Measurements from ENCODE around the gene MIS18BP1.
"Not testable (repeated sequence)": the region's sequence is repeated elsewhere in the genome, so short reads cannot be mapped to it uniquely, and the experiment has no call there.

Gene MIS18BP1

GRCh38 chr14:45253070-45253753 is at the start of gene MIS18BP1:
Gene MIS18BP1, minus strand, starts transcription at chr14:45253202. Its CDS starts 5,916 bp downstream, at chr14:45247286.
- peak; percentile 82 for DNase-seq (ENCODE audit: low read depth)

DNA sequence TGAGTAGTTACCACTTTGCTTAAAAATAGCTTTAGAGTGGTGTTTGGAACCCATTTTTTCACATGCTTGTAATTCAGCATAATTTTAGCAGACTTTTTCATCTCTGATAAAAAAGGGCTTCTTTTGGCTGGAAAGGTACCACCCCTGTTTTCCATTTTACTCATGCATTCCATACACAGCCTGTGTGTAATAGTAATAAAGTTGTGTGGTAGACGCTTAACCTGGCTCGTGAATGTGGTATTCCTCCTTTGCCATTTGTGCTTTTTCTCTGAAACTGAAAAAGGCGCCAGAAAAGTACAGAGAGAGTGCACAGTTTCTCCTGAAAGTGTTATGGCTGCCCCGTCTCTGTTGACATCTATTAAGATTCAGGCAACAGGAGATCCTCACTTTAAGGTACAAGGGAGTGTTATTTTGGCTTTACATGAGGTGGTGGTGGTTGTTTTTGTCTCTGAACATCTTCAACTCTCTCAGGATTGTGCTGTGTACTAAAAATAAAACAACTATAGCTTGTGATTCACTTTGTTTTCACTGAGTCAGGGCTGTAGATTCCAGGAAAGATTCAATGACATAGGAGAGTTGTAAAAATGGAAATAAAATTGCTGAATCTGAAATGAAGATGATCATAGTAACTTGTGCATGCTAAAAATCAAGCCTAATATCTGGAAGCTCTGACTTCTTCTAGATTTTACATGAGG is 45.6 kb upstream of the MIS18BP1 start:
- DNase-seq (ENCODE audit: low read depth), result no peak

- not testable (repeated sequence) for DNase-seq (ENCODE audit: low read depth)
Observed at GRCh38 chr14:45294796-45295195, 41.8 kb upstream of the MIS18BP1 start.

DNA sequence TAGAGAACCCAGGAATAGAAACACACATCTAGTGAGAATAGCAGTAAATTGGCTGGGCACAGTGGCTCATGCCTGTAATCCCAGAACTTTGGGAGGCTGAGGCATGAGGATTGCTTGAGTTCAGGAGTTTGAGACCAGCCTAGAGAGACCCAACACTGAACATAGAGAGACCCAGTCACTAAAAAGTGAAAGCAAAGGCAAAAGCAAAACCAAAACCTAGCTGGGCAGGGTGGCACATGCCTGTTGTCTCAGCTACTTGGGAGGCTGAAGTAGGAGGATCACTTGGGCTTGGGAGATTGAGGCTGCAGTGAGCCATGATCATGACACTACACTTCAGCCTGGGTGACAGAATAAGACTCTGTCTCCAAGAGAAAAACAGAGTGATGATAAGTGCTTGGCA is 37.5 kb upstream of the MIS18BP1 start:
- no peak for DNase-seq (ENCODE audit: low read depth)

DNA sequence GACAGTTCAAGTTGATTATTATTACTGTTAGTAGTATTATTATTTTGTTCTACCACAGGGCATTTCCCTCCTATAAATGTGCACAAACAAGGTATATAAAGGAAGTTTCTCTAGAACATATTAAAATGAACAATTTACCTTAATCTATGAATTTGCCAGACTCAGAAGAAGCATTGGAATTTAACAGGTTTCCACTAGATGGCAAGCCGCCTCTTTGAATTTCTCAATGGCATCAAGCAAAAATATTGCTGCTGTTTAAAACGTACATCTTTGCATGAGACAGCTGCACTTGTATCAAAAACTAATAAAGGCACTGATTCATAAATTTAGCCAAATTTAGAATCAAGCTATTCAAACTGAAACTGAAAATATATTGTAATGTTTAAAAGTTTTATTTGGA is 34.6 kb upstream of the MIS18BP1 start:
- DNase-seq (ENCODE audit: low read depth), result no peak

DNA sequence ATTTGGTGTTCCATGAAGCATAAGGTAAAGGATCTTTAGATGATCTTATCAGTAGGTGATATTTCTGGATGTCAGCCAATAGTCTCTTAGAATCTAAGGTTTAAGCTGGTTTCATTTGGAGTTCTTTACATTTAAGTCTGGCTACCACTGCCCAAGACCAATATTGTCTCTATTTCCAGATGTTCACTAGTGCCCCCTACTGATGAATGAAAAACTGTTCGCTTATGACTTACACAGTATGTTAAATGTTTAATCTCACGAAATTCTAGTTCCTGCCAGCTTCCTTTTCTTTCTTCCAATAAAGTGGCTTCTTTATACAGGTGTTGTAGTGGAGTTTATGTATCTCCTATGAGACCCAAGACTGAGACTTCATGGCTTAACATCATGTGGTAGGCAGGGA is 31.8 kb upstream of the MIS18BP1 start:
- no peak for DNase-seq (ENCODE audit: low read depth)

- DNase-seq (ENCODE audit: low read depth), result not testable (repeated sequence)
Observed at GRCh38 chr14:45281731-45282400, 28.9 kb upstream of the MIS18BP1 start.

DNA sequence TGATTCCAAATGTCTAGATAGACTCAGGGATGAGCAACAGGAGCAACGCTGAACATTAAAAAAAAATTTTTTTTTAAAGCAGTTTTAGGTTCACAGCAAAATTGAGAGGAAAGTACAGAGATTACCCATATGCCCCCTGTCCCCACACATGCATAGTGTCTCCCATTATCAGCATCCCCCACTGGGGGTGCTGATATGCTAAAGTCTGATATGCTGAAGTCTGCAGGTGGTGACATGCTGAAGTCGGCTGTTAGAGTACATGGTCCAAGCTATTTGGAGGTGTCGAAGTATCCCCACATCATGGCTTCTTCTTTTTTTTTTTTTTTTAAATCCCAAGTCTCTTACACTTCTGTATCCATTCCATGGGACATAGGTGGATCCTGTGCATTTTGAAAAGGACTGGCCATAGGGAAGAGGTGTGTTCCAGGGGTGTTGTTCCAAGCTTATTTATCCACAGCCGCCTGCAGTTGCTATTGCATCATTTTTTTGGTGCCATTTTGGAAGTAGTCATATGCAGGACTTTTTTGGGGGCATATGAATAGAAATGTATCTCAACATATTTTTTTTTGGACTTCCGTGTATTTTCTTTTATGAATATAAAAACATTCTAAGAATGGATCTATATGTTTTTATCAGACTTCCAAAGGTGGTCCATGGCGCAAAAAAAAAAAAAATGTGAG is 19.0 kb upstream of the MIS18BP1 start:
- no peak for DNase-seq (ENCODE audit: low read depth)

- no peak for DNase-seq (ENCODE audit: low read depth)
Observed at GRCh38 chr14:45270031-45270430, 17.0 kb upstream of the MIS18BP1 start.

DNA sequence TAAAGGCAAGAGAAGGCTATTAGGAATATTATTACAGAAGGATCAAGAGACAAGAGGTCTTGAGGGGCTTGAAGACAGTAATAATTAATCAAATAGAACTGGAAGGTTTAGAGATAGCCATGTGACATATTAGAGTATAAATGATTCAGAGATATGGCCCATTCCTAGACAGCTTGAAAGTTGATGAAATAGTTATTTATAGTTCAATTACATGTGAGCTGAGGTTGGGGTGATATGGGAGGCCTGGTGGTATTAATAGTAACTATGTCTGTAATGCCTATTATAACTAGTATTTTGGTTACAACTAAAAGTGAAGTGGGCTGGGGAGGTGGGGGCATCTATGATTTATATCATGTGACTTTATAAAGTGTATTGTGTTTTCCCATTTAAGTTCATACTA is 14.1 kb upstream of the MIS18BP1 start:
- no peak for DNase-seq (ENCODE audit: low read depth)

DNA sequence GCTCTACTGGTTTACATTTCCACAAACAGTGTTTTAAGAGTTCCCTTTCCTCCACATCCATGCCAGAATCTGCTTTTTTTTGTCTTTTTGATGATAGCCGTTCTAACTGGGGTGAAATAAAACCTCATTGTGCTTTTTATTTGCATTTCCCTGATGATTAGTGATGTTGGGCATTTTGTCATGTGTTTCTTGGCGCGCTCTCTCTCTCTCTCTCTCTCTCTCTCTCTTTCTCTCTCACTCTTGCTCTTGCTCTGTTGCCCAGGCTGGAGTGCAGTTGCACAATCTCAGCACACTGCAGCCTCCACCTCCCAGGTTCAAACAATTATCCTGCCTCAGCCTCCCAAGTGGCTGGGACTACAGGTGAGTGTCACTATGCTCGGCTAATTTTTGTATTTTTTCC is 9.6 kb upstream of the MIS18BP1 start:
- DNase-seq (ENCODE audit: low read depth), result no peak

DNA sequence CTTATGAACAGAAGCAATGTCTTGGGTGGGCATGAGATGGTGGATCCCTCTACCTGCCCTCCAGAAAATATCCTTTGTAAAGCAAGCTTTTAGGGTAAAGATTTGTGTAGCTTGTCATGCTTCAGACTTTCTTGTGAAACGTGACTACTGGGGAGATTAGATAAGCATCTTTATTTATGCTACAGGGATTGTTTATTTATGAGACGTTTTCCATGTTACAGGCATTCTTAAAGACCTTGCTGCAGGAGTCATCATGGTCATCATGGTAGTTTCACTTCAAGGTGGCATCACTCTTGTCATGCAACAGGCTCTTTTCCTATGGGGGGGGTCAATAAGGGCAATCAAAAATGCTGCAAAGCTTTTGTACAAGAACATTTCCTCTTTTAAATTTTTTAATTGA is 8.2 kb upstream of the MIS18BP1 start:
- no peak for DNase-seq (ENCODE audit: low read depth)

DNA sequence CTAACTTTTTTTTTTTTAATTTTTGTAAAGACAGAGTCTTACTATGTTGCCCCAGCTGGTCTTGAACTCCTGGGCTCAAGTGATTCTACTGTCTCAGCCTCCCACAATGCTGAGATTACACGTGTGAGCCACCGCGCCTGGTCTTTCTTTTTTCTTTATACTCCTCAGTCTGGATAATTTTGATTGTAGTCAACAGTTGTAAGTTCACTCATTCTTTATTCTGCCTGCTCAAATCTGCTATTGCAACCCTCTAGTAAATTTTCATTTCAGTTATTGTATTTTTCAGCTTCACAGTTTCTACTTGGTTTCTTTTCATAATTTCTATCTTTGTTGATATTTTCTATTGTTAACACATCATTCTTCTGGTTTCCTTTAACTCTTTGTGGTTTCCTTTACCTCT is 5.8 kb upstream of the MIS18BP1 start:
- no peak for DNase-seq (ENCODE audit: low read depth)

GRCh38 chr14:45258073-45258472 is 5.1 kb upstream of the MIS18BP1 start:
- DNase-seq (ENCODE audit: low read depth), result no peak

DNA sequence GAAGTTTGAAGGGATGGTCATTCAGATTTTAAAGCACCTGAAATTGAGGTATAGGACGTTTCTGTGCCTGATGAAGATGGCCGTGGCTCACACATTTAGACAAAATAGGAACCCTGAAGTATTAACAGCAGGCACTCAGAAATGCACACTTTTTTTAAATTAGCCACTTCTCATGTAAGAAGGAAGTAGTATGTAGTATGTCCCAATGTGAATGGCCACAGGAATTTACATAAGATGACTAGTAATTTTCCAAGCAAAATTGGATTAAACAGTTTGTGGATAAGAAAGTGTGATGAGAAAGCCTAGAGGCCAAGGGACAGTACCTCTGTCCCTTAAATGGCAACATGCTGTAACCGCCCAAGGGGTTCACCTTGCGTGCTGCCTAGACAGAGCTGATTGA is 1.8 kb upstream of the MIS18BP1 start:
- no peak for DNase-seq (ENCODE audit: low read depth)

DNA sequence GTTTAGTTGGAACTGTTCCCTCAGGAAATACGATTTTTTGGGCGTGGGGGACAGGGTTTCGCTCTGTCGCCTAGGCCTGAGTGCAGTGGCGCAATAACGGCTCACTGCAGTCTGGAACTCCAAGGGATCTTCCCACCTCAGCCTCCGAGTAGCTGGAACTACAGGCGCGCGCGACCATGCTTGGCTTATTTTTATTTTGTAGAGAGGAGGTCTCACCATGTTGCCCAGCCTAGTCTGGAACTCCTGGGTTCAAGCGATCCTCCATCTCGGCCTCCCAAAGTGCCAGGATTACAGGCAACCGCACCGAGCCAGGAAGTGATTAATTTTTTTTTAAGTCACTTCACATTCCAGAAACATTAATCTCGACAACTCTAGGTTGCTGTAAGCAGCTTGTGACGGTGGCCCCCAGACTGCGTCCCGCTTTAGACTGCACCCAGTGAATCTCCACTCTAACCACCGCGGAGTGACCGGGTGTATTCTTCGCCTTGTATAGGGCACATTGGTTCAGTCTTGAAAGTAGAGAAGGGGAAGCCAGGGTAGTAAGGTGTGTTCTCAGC is 830 bp upstream of the MIS18BP1 start:
- no peak for DNase-seq (ENCODE audit: low read depth)

GRCh38 chr14:45252366-45253069 is 484 bp downstream of the MIS18BP1 start:
- no peak for DNase-seq (ENCODE audit: low read depth)

DNA sequence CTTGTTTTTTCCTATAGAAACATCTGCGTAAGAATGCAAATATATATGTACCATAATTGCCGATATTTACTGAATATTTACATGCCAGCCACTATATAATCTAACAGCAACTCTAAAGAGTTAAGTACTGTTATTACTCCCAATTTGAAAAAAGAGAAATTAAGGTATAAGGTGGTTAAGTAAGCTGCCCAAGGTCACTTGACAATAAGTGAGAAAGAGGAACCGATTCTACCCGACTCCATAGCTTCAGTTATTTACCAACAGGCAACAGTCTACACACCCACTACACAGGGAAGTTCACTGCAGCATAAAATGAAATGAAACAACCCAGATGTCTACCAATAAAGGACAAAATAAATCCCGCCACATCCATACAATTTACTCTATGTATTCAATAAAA is 1.1 kb downstream of the MIS18BP1 start:
- no peak for DNase-seq (ENCODE audit: low read depth)

- DNase-seq (ENCODE audit: low read depth), result no peak
Observed at GRCh38 chr14:45249856-45250575, 3.0 kb downstream of the MIS18BP1 start.

GRCh38 chr14:45247427-45247826 is 5.6 kb downstream of the MIS18BP1 start:
- DNase-seq (ENCODE audit: low read depth), result no peak

- no peak for DNase-seq (ENCODE audit: low read depth)
Observed at GRCh38 chr14:45246691-45247090, 6.3 kb downstream of the MIS18BP1 start.

All from stimulated activated CD8-positive, alpha-beta memory T cell treated with anti-CD3 and anti-CD28 coated beads, Interleukin-7, amount 100 ng/mL, for 24 hours (primary cell).